DMS53 (cell line): ENCODE data around the gene PAXX.
A peak's percentile ranks its signal among the peaks of the same experiment; 100 is the strongest.

Experiments
- DNase-seq: peaks from one replicate; lab custom pipeline; 2025; lab: John Stamatoyannopoulos, UW

PAXX gene

DNA sequence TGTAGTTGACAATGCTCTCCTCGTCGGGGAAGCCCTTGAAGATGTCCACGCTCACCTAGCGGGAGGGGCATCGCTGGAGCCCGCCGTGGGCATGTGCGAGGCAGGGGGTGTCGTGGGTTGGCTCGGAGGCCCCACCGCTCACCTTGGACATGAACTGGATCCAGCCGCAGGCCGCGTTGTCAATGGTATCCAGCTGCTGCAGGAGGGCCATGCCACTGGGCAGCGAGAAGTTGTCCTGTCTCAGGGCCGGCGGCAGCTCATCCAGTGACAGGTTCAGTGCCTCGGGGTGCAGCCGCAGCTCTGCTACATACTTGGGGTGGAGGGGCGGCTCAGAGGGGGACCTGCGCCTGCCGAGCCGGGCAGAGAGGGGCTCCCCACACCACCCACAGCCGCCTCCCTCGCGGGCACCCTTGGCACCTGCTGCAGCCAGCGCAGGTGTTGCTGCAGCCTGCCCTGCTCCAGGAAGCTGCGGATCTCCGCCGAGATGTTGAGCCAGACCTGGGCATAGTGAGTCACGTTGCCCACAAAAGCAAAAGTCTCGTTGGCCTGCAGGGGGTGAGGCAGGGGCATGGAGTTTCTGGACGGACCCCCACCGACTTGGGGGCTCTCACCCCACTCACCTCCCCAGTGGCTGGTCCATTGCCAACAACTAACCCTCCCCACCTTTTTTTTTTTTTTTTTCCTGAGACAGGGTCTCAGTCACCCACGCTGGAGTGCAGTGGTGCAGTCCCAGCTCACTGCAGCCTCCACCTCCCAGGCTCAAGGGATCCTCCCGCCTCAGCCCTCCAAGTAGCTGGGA is 26.7 kb downstream of the PAXX start:
- no peak for DNase-seq

DNA sequence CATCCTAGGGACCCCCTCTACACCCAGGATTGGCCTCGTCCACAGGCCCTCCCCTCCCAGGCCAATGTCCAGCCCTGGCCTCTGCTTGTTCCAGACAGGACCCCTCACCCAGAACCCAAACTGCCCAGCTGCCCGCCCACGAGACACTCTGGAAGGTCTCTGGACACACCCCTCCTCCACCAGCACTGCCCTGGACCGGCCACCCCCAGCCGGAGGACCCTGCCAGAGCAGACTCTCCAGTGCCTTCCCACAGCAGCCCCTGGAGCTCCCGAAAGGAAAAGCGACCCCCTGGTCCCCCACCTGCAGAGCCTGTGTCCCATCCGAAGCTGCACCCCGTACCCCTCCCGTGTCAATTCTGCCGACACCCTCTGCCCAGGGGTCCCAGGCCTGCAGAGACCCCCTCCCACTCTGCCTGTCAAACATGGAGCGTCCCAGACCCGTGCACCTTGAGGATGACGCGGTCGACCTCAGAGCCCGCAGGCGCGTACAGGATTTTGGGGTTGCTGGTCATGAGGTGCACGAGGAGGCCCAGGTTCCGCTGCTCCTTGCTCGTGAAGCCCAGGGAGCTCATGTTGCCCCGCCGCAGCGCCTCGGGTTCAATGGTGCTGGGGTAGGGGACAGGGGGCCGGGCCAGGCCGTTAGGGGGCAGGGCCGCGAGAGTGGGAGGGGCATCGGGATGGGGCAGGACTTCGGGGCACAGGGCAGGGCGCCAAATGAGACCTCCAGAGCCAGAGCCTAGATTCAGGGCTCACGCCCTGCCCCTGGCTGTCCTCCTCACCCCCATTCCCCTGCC is 27.9 kb downstream of the PAXX start:
- no peak for DNase-seq

GRCh38 chr9:137020771-137021567 is 28.7 kb downstream of the PAXX start:
- no peak for DNase-seq

DNA sequence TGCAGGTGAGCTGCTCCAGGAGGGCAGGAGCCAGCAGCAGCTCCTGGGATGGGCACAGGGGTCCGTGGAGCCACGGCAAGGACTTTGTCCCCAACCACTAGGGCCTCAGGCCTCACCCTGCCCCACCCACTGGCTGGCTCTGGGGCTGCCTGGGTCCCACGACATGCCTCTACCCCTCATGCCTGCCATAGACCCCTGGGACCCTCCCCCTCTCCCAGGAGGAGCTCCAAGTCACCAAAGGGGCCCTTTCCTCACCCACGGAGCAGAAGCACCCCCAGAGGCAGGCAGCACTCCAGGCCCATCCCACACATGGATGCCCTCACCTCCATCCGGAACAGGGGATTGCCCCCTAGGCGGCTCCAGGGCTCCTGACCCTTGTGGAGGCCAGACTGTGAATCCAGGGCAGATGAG is 29.4 kb downstream of the PAXX start:
- no peak for DNase-seq

DNA sequence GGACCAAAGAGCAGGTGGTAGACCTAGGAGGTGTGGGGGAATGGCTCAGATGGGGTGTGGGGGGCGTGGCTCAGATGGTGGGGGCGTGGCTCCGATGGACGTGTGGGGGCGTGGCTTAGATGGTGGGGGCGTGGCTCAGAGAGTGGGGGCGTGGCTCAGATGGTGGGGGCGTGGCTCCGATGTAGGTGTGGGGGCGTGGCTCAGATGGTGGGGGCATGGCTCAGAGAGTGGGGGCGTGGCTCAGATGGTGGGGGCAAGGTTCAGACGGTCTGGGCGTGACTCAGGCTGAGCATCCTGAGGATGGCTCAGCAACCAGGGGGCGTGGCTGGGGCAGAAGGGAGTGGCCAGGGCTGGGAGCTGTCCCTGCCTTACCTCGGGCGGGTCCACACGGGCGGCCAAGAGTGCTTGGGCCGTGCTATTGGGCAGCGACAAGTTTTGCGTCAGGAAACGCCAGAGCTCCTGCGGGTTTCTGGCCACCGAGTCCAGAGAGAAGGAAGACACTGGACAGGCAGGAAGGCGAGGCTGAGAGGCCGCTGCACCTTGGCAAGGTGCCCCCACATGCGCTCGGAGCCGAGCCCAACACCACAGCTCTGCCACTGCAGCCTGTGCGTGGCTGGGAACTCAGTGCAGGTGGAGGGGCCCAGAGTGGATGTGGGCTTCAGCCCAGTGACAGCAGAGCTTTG is 29.9 kb downstream of the PAXX start:
- peak; percentile 87 for DNase-seq

- no peak for DNase-seq
Observed at GRCh38 chr9:137022662-137023008, 30.4 kb downstream of the PAXX start.

- no peak for DNase-seq
Observed at GRCh38 chr9:137023157-137023556, 30.9 kb downstream of the PAXX start.

- no peak for DNase-seq
Observed at GRCh38 chr9:137023583-137023991, 31.4 kb downstream of the PAXX start.

DNA sequence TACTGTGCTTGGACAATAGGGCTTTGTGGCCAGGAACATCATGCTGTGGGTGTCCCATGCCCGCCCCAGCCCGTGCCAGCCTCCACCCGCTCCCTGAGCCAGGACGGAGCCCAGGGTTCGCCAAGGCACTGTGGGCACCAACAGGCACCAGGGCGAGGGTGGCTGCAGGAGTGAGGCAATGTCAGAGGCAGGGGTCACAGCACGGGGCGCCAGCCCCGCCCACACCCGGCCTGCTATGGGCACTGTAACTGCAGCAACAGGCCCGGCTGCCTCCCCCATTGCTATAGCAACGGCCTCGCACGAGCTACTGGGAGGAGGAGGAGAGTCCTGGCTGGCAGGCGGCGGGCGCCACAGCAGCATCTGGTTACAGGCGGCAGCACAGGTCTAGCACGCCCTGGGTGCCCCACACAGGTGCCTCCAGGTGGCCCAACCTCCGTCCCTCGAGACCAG is 33.3 kb downstream of the PAXX start:
- peak; percentile 97 for DNase-seq

GRCh38 chr9:137026384-137026783 is 34.2 kb downstream of the PAXX start:
- DNase-seq, result no peak

GRCh38 chr9:137026828-137027227 is 34.6 kb downstream of the PAXX start:
- no peak for DNase-seq

- peak; percentile 79 for DNase-seq
Observed at GRCh38 chr9:137027369-137028262, 35.4 kb downstream of the PAXX start, which contains the start of gene ABCA2. ABCA2 (minus strand) TSS chr9:137028237; CDS start chr9:137028140, 97 bp downstream.

DNA sequence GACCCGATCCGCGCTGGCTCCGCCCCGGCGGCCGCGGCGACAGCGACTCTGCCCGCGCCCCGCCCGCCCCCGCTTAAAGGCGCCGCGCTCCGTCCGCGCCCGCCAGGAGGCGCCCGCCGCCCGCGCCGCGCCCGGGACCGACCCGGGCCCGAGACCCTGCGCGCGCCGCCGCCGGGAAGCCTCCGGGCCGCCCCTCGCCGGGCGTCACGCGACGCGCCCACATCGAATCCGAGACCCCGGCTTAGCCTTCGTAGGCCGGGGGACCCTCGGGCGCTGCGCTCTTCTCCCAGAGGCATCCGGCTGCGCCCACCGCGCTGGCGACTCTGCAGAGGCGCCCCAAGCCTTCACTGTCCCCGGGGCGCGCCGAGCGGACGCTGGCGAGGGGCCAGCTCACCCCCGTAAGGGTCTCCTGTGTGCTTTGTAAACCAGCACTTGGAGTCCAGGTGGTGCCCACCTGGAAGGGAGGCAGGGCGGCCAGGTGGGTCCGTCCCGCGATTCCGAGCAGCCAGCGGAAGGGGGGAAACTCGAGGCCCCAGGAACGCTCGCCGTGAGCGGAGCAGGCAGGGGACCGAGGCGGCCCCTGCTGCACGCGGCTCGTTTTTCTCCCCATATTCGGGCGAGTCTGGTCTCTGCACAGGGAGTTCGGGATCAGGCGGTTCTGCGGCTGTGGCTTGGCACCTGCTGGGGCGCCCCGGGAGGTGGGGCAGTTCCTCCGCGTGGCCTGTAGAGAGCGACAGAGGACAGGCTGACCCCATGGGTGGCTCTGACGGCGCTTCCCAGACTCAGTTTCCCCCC is 36.2 kb downstream of the PAXX start:
- DNase-seq, result peak; percentile 93

- peak; percentile 82 for DNase-seq
Observed at GRCh38 chr9:137029058-137029936, 37.1 kb downstream of the PAXX start.

DNA sequence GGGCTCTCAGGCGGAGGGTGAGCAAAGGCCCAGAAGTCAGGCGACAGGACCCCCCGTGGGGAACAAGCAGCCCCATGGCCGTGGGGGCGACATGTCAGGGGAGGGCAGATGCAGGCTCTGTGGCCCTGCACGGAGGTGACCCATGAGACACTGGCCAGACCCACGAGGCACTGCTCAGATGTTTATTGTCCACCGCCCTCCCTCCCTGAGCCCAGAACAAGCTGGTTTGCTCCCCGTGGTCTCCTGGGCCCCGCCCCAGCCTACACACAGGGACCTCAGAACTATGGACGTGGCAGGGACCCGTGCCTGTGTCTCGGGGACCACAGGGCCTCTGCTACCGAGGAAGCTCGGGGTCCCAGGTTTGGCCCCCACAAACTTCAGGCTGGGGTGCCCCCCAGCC is 37.8 kb downstream of the PAXX start:
- DNase-seq, result no peak

GRCh38 chr9:137030538-137031527 is 38.6 kb downstream of the PAXX start:
- no peak for DNase-seq

DNA sequence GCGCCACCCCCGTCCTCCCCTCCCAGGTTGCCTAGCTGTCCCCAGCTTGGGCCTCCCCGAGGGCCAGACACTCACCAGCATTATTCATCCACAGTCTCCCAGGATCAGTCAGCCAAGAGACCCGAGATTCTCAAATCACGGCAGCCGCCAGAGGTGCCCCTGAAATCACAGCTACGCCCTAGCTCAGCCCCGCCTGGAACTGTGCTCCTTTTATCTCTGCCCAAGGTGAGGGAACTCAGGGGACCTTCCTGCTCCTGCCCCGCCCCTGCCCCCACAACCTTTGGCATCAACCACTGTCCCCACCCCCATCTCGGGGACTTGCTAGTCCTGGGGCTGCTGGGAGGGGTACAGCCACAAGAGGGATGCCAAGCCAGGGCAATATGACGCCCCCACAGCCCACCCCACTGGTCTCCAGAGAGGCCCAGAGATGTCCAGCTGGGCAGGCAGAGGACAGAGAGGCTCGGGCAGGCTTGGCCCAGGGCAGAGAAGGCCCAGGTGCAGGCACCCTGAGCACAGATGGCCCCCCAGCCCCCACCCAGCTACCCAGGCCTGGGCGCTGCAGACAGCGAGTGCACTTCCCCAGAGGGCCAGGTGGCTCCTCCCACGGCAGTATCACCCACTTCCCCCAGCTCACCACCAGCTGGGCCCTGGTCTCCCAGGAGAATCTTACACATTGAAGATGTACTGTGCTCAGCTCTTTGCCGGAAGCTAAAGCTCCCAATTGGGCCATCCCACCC is 39.9 kb downstream of the PAXX start, which contains the start of gene FUT7:
FUT7 (minus strand) TSS at position 185 of the 737 bp plus-strand sequence; CDS start at position 88, 97 bp downstream.
- DNase-seq, result no peak
